Right hindlimb (tissue), 1 donor: Measurements from ENCODE around the gene GON4L.
"Not testable (repeated sequence)": the region's sequence is repeated elsewhere in the genome, so short reads cannot be mapped to it uniquely, and the experiment has no call there.

Experiments used
- DNase-seq: peaks from one replicate; pipeline ENCODE4 v3.0.0-alpha.2; 2018

Gene GON4L

DNA sequence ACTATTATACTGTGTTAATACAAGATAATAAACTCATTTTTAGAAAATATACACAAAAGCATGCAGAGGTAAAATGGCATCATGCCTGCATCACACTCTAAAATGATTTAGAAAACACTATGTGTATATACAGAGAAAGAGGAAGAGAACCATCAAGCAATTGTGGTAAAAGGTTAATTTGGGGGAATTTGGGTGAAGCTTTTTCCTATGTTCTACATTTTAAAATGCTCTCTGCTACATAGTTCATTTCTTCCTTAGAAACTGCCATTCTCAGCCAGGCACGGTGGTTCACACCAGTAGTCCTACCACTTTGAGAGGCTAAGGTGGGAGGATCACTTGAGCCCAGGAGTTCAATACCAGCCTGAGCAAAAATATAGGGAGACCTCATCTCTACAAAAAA, 44.1 kb downstream of the GON4L start:
- DNase-seq, result no peak

GRCh38 chr1:155809088-155809487, 47.9 kb downstream of the GON4L start:
- DNase-seq, result no peak

DNA sequence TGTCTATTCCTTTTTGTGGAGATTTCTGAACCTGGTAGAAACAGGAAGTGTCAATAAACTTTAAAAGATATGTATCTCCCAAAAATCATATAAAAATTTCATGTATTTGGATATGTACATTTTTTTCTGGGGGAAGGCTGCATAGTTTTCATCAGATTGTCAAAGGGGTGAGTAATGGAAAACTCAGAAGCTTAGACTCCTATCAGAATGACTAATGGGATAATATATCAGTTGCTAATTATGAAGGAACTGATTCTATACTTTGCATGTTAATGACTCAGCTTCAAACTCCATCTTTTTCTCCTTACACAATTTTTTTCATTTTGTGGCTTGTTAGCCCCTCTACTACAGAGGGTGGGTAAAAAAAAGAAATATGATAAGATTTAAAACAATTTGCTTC, 55.9 kb downstream of the GON4L start:
- DNase-seq, result no peak

GRCh38 chr1:155795618-155796017, 61.4 kb downstream of the GON4L start:
- DNase-seq, result not testable (repeated sequence)

DNA sequence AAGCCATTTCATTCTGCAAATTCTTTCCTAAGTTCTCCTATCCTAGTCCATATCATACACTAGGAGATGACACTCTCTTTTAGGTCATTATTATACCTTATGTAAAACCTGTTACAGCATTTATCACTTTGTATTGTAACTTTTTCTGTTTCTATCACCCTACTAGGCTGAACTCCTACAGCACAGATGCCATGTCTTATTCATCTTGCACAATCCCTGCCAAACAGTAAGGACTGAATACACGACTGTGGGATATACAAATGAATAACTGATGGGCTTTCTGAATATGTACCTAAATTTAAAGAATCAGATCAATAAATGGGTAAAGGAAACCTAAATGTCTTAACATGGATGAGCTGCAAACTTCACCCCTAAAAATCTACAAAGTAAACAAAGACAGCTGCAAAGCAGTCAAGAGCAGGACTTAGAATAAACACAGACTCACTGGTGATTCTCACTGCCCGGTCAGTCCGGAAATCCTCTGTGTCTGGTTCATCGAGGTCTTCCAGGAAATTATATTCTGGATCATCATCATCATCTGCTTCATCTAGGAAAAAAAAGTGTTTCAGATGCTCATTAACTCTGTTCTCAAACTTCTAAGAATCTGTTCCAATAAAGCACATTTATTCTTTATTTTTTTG, 62.3 kb downstream of the GON4L start:
- DNase-seq, result no peak

- DNase-seq, result no peak
Measured at GRCh38 chr1:155793213-155793612, 63.8 kb downstream of the GON4L start.

DNA sequence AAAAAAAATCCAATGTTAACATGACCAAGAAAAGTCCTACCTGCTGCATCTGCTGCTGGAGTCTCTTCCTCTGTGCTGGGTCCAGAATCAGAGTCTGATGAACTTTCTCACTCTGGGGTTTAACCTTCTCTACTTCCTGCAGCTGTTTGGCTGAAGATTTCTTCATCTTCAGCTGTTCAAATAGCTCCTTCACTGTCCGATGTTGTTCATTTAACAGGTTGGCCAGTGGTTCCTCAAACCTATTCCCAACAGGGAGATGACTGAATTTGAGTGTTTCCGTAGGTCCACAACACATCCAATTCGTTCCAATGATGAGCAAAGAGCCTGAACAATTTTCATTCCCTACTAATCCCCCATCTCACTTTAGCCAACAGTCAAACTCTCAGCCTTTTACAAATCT, 79.4 kb downstream of the GON4L start:
- DNase-seq, result peak; percentile 49

DNA sequence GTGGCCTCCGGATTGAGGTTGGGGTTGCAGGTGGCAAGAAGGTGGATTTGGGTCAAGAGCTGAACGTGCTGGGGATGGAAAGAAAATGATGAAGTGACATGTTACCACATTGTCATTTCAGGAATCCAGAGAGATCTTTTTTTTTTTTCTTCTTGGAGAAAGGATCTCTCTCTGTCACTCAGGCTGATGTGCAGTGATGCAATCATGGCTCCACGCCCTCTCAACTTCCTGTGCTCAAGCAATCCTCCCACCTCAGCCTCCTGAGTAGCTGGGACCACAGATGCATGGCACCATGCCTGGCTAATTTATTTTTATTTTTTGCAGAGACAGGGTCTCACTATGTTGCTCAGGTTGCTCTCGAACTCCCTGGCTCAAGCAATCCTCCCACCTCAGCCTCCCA, 80.6 kb downstream of the GON4L start:
- peak; percentile 40 for DNase-seq

GRCh38 chr1:155773221-155773620, 83.8 kb downstream of the GON4L start:
- no peak for DNase-seq

GRCh38 chr1:155769257-155769656, 87.8 kb downstream of the GON4L start:
- DNase-seq, result no peak

DNA sequence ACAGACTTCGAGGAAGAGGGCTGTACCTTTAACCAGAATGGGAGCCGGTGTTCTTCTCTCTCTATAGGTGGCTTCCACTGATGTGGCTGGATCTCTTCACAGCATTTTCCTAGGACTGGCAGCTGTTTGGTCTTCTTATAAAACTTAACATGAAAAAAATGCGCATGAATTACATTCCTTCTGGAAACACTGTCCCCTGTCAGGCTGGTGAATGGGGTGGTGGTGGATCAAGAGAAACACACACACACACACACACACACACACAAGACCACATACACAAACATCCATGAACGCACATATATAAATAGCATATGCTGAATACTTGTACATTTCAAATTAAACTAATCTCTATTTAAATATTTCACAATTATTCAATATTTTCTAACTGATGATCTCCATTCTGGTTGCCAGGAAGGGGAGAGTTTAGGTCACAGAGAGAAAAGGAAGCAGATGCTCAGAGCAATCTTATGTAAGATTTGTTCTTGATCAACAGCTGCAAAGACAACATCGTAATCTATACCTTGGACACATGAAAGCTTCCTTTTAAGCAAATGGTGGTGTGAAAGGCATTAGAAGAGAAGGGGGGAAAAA, 89.5 kb downstream of the GON4L start:
- DNase-seq, result not testable (repeated sequence)

DNA sequence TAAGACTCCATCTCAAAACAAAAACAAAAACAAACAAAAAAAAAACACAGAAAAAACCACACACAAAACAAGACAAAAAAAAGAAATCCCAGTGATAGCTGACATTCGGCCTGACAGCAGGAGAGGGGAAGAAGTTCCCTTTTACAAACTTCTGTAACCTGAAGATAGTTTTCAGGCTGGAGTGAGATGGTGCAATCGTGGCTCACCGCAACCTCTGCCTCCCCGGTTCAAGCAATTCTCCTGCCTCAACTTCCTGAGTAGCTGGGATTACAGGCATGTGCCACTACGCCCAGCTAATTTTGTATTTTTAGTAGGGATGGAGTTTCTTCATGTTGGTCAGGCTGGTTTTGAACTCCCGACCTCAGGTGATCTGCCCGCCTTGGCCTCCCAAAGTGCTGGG, 93.0 kb downstream of the GON4L start:
- not testable (repeated sequence) for DNase-seq

DNA sequence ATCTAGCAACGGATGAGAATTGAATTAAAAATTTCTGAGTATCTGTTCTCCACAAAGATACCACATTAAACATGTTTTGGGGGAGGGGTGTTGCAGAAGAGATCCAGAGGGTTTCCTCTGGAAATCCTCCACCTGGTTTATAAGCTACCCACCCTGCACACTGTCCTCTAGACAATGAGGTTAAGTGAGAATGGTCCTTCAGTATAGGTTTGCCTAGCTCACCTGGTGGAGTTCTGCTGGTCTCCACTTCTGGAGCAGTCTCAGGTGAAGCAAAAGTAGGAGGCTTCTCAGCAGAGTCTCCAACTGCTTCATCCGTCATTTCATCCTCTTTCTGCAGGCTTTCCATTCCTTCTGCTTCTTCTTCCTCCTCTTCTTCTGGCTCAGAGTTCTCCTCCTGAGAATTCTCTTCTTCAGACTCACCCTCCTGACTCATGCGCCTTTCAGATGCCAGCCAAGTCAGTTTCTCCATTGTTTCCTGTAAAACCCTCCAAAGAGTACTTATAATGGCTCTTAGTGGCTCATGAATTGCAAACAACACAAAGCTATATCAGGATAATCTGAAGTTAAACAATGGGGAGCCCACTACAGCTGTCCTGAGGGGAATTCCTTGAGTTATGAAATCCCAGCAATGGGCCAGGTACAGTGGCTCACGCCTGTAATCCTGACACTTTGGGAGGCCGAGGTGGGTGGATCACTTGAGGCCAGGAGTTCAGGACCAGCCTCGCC, 93.8 kb downstream of the GON4L start:
- DNase-seq, result not testable (repeated sequence)

DNA sequence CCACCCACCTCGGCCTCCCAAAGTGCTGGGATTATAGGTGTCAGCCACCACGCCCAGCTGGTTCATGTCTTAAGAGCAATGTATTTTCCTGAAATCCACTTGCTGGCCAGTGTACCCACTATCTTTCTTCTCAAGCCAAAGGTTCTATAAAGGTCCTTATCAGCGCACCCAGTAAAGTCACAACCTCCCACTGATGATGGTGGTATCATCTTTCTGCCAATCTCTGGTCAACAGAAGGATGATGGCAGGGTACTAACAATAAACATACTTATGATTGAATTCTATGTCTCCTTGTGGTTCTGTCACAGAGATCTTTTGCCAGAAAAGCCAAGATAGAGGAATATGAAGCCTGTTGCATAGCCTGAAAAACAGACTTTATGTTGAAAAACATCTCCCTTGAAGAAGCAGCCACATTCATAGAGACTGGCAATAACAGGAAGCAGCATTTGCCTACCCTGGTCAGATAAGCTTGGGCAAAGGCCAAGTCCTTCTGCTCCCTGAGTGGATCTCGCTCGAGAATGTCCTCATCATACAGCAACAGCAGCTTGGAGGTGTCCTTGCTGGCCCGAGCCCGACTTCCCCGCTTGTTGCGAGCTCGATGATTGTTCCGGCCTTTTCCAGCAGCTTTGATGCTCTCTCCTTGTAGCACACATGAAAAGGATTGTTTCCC, 95.1 kb downstream of the GON4L start:
- no peak for DNase-seq

GRCh38 chr1:155760751-155761475, 96.1 kb downstream of the GON4L start:
- no peak for DNase-seq

DNA sequence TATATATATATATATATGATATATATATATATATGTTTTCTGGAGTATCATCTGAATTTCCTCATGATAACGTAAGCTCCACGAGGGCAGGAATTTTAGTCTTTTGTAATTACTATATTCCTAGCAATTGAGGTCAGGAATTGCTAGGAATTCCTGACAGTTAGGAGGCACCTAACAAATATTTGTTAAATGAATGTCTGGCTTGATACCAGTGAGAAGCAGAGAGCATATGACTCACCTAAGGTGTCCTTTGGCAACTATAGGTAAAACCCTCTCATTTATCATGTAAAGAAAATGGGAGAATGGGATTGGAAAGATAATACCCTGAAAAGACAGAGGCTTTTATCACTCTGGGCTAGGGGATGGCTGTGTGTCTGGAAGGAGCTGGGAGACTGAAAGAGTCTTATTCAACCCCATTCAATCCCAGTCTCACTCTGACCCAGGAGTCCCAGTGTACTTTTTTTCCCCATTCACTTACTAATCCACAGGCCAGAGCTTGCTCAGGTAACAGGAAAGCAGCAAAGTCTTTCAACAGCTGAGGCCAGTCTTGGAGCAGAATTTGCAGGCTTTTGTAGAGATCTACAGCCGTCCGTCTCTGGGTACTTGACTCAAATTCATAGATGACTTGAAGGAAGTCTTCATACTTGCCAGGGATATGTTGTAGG, 96.9 kb downstream of the GON4L start:
- no peak for DNase-seq

DNA sequence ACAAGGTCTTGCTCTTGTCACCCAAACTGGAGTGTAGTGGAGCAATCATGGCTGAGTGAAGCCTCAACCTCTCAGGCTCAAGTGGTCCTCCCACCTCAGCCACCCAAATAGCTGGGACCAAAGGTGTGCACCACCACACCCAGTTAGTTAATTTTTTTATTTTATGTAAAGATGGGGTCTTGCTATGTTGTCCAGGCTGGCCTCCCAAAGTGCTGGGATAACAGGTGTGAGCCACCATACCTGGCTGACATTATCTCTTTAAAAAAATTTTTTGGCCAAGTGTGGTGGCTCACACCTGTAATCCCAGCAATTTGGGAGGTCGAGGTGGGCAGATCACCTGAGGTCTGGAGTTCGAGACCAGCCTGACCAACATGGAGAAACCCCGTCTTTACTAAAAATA, 98.0 kb downstream of the GON4L start:
- not testable (repeated sequence) for DNase-seq

- DNase-seq, result not testable (repeated sequence)
Measured at GRCh38 chr1:155748141-155748540, 108.9 kb downstream of the GON4L start.

DNA sequence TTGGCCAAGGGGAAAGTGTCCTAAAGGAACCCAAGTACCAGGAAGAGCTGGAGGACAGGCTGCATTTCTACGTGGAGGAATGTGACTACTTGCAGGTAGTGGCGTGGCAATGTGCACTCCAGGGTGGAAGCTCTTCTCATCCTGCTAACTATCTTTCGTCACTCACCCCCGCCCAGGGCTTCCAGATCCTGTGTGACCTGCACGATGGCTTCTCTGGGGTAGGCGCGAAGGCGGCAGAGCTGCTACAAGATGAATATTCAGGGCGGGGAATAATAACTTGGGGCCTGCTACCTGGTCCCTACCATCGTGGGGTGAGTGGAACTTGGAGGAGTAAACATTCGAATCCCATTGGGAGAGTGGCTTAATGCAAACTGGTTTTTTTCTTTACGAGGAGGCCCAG, 109.4 kb downstream of the GON4L start:
- DNase-seq, result not testable (repeated sequence)

GRCh38 chr1:155745284-155746228, 111.5 kb downstream of the GON4L start:
- peak; percentile 97 for DNase-seq

- DNase-seq, result no peak
Measured at GRCh38 chr1:155744711-155745283, 112.2 kb downstream of the GON4L start.
